Activated gamma-delta T cell treated with anti-CD3 and anti-CD28 coated beads, Interleukin-2, amount 50 U/mL, for 16 hours (primary cell): Measurements from ENCODE around the gene CC2D1A.
"Not testable (repeated sequence)": the region's sequence is repeated elsewhere in the genome, so short reads cannot be mapped to it uniquely, and the experiment has no call there.

Experiments used
- DNase-seq: peaks from one replicate; pipeline ENCODE4 v3.0.0-alpha.2; 2020; ENCODE audit warnings: low read depth

CC2D1A gene

GRCh38 chr19:13962699-13963602, 57.0 kb downstream of the CC2D1A start:
- DNase-seq = no peak

GRCh38 chr19:13963603-13964105, 57.7 kb downstream of the CC2D1A start:
- DNase-seq = no peak

- DNase-seq = no peak
Observed at GRCh38 chr19:13964776-13965175, 58.8 kb downstream of the CC2D1A start.

- no peak for DNase-seq
Observed at GRCh38 chr19:13965377-13965896, 59.4 kb downstream of the CC2D1A start.

GRCh38 chr19:13965926-13966683, 60.1 kb downstream of the CC2D1A start:
- no peak for DNase-seq

- DNase-seq = no peak
Observed at GRCh38 chr19:13966684-13967128, 60.7 kb downstream of the CC2D1A start.

- not testable (repeated sequence) for DNase-seq
Observed at GRCh38 chr19:13967206-13967605, 61.2 kb downstream of the CC2D1A start.

- DNase-seq = no peak
Observed at GRCh38 chr19:13968383-13968935, 62.5 kb downstream of the CC2D1A start.

GRCh38 chr19:13968999-13969398, 63.0 kb downstream of the CC2D1A start:
- no peak for DNase-seq

- no peak for DNase-seq
Observed at GRCh38 chr19:13969897-13970296, 63.9 kb downstream of the CC2D1A start.

- DNase-seq = not testable (repeated sequence)
Observed at GRCh38 chr19:13971868-13972267, 65.9 kb downstream of the CC2D1A start.

- no peak for DNase-seq
Observed at GRCh38 chr19:13972368-13973155, 66.6 kb downstream of the CC2D1A start.

GRCh38 chr19:13973479-13973878, 67.5 kb downstream of the CC2D1A start:
- DNase-seq = not testable (repeated sequence)

GRCh38 chr19:13974073-13974472, 68.1 kb downstream of the CC2D1A start:
- no peak for DNase-seq

GRCh38 chr19:13975870-13976269, 69.9 kb downstream of the CC2D1A start:
- DNase-seq = no peak

- no peak for DNase-seq
Observed at GRCh38 chr19:13976446-13976845, 70.4 kb downstream of the CC2D1A start.

GRCh38 chr19:13977803-13978202, 71.8 kb downstream of the CC2D1A start:
- no peak for DNase-seq

- no peak for DNase-seq
Observed at GRCh38 chr19:13978351-13979243, 72.6 kb downstream of the CC2D1A start.

- DNase-seq = no peak
Observed at GRCh38 chr19:13979244-13979615, 73.2 kb downstream of the CC2D1A start.

GRCh38 chr19:13979686-13980085, 73.7 kb downstream of the CC2D1A start:
- DNase-seq = no peak
